ENCODE results near the gene BCAT1.

The BCAT1 gene

GRCh38 chr12:24806386-24806785, 142.5 kb downstream of the BCAT1 start:
- no peak overlapping the region for H2AFZ ChIP-seq (ENCODE audit: low read depth, low read length, severe bottlenecking)
- no peak overlapping the region for H3K4me3 ChIP-seq (ENCODE audit: insufficient read depth, low read length, poor library complexity, severe bottlenecking)
- H3K4me2 ChIP-seq (ENCODE audit: low read depth, low read length, poor library complexity, severe bottlenecking): no peak overlapping the region
- H4K20me1 ChIP-seq (ENCODE audit: low read depth, low read length): no peaks in the 10 kb centered on the region
- no peaks in the 10 kb centered on the region for H3K27me3 ChIP-seq (ENCODE audit: low read length)
- peaks cover 15% of the 10 kb centered on the region; the same call in 1 of the 2 replicates for H3K9me3 ChIP-seq (ENCODE audit: insufficient read depth, low read length)
- no peaks in the 10 kb centered on the region for H3F3A ChIP-seq (ENCODE audit: insufficient read depth)
- H3K36me3 ChIP-seq (ENCODE audit: low read length): no peaks in the 10 kb centered on the region
- no peak overlapping the region for H3K27ac ChIP-seq (ENCODE audit: low read depth, low read length)
- no peak for TF ChIP-seq EZH2phosphoT487 (conservative IDR thresholded peaks at IDR 0.05; ENCODE audit: low read length)
- TF ChIP-seq CTCF (IDR thresholded peaks at IDR 0.05; ENCODE audit: insufficient read depth, low read length, poor library complexity, severe bottlenecking): no peak
- H3K79me2 ChIP-seq (ENCODE audit: insufficient read depth, low read length): no peaks in the 10 kb centered on the region
- no peaks in the 10 kb centered on the region for H3K9me2 ChIP-seq (replicated peaks; ENCODE audit: insufficient read depth, low read length)
- no peak overlapping the region for H3K9ac ChIP-seq (ENCODE audit: low read length)

- Histone ChIP-seq H3K4me2 (ENCODE audit: low read depth, low read length, poor library complexity, severe bottlenecking) (no peak overlapping the region), H3K36me3 (ENCODE audit: low read length) (no peaks in the 10 kb centered on the region), H3K9me2 (replicated peaks; ENCODE audit: insufficient read depth, low read length) (no peaks in the 10 kb centered on the region), H2AFZ (ENCODE audit: low read depth, low read length, severe bottlenecking) (no peak overlapping the region), H3K27me3 (ENCODE audit: low read length) (no peaks in the 10 kb centered on the region), H3K9ac (ENCODE audit: low read length) (no peak overlapping the region), H3F3A (ENCODE audit: insufficient read depth) (no peaks in the 10 kb centered on the region), H3K9me3 (ENCODE audit: insufficient read depth, low read length) (peaks cover 15% of the 10 kb centered on the region; the same call in 1 of the 2 replicates), H3K4me3 (ENCODE audit: insufficient read depth, low read length, poor library complexity, severe bottlenecking) (no peak overlapping the region), H3K79me2 (ENCODE audit: insufficient read depth, low read length) (no peaks in the 10 kb centered on the region), H4K20me1 (ENCODE audit: low read depth, low read length) (no peaks in the 10 kb centered on the region), H3K27ac (ENCODE audit: low read depth, low read length) (no peak overlapping the region)
- TF ChIP-seq EZH2phosphoT487 (conservative IDR thresholded peaks at IDR 0.05; ENCODE audit: low read length) (no peak), CTCF (IDR thresholded peaks at IDR 0.05; ENCODE audit: insufficient read depth, low read length, poor library complexity, severe bottlenecking) (no peak)
These were observed 145.3 kb downstream of the BCAT1 start for GRCh38 chr12:24803430-24804245.

GRCh38 chr12:24798335-24798734, 150.6 kb downstream of the BCAT1 start:
- TF ChIP-seq EZH2phosphoT487 (conservative IDR thresholded peaks at IDR 0.05; ENCODE audit: low read length) (no peak), CTCF (IDR thresholded peaks at IDR 0.05; ENCODE audit: insufficient read depth, low read length, poor library complexity, severe bottlenecking) (no peak)
- H3K9ac ChIP-seq (ENCODE audit: low read length): no peak overlapping the region
- no peaks in the 10 kb centered on the region for H3F3A ChIP-seq (ENCODE audit: insufficient read depth)
- H3K36me3 ChIP-seq (ENCODE audit: low read length): no peaks in the 10 kb centered on the region
- no peaks in the 10 kb centered on the region for H3K9me2 ChIP-seq (replicated peaks; ENCODE audit: insufficient read depth, low read length)
- peaks cover 10% of the 10 kb centered on the region; the same call in 1 of the 2 replicates for H3K9me3 ChIP-seq (ENCODE audit: insufficient read depth, low read length)
- H3K4me3 ChIP-seq (ENCODE audit: insufficient read depth, low read length, poor library complexity, severe bottlenecking): no peak overlapping the region
- no peaks in the 10 kb centered on the region for H4K20me1 ChIP-seq (ENCODE audit: low read depth, low read length)
- H3K27ac ChIP-seq (ENCODE audit: low read depth, low read length): no peak overlapping the region
- no peaks in the 10 kb centered on the region for H3K27me3 ChIP-seq (ENCODE audit: low read length)
- no peak overlapping the region for H2AFZ ChIP-seq (ENCODE audit: low read depth, low read length, severe bottlenecking)
- no peaks in the 10 kb centered on the region for H3K79me2 ChIP-seq (ENCODE audit: insufficient read depth, low read length)
- H3K4me2 ChIP-seq (ENCODE audit: low read depth, low read length, poor library complexity, severe bottlenecking): no peak overlapping the region

All from SU-DHL-6 (cell line).